ENCODE results near the gene SH3YL1.

- TF ChIP-seq EZH2 (IDR thresholded peaks at IDR 0.05; ENCODE audit: borderline replicate concordance, low read depth, low read length, poor library complexity, severe bottlenecking), result no peak
- TF ChIP-seq CTCF (conservative IDR thresholded peaks at IDR 0.05; ENCODE audit: low read depth, low read length), result no peak
Observed at GRCh38 chr2:282371-283263, 18.8 kb upstream of the SH3YL1 start.

Measured in A673 (cell line).